HCEC 1CT (cell line): ENCODE measurements around the gene ZNF443.
"Not testable (repeated sequence)": the region's sequence is repeated elsewhere in the genome, so short reads cannot be mapped to it uniquely, and the experiment has no call there.

Experiments used
- DNase-seq: peaks from one replicate; pipeline ENCODE4 v3.0.0-alpha.2; 2017

The ZNF443 gene

DNA sequence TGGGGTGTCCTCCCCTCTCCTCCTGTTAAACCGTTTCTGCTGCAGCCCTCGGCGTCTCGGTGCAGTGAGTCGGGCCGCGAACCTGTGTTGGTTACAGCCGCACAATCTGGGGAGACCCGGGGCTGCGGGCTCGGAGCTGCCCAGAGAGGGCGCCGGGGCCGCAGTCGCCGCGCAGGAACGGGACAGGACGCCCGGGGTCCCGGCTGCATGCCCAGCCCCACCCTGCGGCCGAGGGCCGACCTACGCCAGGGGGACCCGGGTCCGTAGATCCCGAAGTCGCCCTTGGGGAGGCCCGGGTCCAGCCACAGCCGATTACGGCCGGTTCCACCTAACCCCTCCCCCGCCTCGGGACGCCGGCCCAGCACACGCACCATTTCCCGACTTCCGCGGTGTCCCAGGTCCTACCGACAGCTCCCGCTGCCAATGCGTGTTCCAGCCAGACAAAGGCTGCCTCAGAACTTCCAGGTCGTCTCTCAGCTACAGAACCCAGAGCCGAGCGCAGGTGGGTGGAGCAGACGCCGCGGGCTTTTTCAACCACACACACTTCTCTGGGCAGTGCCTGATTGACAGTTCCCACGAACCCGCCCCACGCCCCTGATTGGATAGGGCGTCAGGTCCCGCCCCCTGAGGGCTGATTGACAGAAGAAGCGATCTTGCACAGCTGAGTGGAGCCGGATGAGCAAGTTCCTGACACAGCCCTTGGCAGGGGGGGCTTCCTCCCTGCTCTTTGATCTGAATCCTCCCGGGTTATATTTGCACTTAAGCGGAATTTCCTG is at the start of gene ZNF443:
TSS of gene ZNF443 (minus strand) at position 481 of the 776 bp plus-strand sequence. CDS start at position 374, 107 bp downstream.
- peak; percentile 97 for DNase-seq

DNA sequence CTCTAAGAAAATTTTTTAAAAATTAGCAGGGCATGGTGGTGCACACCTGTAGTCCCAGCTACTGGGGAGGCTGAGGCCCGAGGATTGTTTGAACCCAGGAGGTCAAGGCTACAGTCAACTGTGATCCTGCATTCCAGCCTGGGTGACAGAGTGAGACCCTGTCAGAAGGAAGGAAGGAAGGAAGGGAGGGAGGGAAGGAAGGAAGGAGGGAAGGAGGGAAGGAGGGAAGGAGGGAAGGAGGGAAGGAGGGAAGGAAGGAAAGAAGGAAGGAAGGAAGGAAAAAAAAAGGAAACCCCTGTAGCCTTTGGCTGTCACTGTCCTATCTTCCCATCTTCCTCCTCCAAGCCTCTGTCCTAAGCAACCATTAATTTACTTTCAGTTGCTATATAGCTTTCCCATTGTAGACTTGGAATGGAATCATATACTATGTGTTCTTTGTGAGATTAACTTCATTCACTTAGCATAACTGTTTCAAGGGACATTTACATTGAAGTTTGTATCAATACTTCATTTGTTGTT is 45.5 kb upstream of the ZNF443 start:
- DNase-seq: not testable (repeated sequence)

DNA sequence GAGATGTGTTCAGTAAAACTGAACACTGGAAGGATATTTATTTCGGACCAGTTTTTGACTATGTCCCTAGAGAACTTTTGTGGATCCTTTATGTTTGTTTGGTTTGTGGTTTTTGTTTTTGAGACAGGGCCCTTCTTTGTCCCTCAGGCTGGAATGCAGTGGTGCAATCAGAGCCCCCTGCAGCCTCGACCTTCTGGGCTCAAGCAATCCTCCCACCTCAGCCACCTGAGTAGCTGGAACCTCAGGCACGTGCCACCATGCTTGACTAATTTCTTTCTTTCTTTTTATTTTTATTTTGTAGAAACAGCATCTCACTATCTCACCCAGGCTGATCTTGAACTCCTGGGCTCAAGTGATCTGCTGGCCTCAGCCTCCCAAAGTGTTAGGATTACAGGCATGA is 44.8 kb upstream of the ZNF443 start:
- no peak for DNase-seq

DNA sequence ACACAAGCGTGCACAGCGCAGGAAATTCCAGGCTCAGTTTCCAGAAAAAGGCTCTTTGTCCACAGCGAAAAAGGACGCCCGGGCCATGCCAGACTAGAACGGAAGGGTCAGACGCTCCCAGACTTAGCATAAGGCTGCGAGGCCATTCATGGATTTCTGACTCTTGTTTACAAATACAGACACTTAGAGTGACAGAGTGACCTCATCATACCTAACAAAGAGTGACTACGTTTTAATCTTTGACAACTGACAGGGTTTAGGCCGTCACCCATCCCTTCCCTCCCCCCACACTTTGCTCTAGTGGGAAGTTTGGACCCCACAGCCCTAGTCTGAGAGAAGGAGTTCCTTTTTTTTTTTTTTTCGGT is 44.2 kb upstream of the ZNF443 start:
- DNase-seq: no peak

DNA sequence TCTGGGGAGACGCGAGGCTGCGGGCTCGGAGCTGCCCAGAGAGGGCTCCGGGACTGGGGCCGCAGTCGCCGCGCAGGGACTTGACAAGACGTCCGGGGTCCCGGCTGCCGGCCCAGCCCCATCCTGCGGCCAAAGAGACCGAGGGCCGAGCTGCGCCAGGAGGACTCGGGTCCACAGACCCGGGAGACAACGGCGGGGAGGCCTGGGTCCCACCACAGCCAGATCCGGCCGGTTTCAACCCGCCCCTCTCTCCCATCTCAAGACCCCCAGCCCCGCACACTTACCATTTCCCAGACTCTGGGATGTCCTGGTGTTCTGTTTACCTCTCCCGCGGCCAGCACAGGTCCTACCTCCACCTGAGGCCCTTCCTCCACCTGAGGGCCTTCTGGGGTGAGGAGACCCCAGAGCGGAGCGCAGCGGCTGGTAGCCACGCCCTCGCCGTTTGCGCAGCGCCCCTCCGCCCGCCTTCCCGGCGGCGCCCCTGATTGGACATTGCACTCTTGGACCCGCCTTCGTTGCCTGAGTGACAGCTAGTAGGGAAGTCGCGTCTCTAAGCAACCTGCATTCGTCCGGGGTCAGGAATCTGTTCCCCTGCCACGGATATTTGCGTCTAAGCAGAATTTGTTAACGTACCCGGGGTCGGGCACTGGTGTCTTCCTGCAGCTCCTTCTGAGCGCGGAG is 43.7 kb upstream of the ZNF443 start, which contains the start of gene ZNF709:
TSS of gene ZNF709 (minus strand) at position 446 of the 681 bp plus-strand sequence. CDS start at position 287, 159 bp downstream.
- DNase-seq: peak; percentile 32

DNA sequence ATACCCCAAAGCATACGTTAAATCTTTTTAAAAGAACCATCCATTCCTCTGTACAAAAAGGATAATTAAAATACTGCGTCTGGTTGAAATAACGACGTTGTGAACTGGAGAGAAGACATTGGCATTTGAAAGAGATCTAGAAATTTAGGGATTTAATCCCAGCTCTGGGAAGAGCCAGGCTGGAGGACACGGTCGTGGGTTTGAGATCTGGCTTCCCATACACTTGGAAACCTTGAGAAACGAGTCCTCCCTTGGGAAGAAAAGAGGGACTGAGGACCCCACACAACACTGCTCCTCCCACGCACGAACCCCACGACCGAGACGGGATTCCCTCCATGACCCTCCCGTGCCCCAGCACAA is 43.2 kb upstream of the ZNF443 start:
- no peak for DNase-seq

DNA sequence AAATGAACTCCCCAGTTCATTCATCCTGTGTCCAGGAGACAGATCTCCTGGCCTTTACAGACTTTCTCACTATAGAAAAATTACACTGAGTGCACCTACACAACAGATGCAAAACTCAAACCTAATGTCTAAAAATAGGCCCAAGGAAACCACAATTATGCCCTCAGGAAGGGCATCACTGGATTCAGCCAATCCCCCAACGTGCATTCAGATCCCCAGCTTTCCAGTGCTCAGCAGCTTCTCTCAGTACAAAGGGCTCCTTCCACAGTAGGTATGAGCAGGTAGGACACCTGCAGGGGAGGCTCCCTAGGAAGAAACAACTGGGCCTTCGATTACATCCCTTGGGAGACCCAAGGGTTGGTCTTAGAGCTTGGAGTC is 41.7 kb upstream of the ZNF443 start:
- no peak for DNase-seq

DNA sequence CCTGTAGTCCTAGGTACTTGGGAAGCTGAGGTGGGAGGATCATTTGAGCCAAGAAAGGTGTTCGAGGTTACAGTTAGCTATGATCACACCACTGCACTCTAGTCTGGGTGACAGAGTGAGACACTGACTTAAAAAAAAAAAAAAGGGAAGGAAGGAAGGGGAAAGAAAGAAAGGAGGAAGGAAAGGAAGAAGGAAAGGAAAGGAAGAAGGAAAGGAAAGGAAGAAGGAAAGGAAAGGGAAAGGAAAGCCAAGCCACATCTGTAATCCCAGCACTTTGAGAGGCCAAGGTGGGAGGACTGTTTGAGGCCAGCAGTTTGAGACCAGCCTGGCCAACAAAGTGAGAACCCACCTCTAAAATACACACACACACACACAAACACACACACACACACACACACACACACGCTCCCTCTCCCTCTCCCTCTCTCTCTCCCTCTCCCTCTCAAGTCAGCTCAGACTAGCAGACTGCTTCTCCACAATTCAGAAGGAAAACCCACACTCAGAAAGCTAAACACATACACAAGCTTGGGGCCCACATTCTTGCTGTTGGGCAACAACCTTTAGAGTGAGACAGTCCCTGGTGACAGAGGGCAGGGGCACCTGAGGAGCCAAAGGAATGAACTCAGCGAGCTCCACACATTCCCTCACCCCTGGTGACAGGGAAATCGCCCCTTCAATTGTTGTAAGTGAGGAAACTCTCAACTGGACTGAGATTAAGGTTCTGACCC is 41.1 kb upstream of the ZNF443 start:
- DNase-seq: no peak

DNA sequence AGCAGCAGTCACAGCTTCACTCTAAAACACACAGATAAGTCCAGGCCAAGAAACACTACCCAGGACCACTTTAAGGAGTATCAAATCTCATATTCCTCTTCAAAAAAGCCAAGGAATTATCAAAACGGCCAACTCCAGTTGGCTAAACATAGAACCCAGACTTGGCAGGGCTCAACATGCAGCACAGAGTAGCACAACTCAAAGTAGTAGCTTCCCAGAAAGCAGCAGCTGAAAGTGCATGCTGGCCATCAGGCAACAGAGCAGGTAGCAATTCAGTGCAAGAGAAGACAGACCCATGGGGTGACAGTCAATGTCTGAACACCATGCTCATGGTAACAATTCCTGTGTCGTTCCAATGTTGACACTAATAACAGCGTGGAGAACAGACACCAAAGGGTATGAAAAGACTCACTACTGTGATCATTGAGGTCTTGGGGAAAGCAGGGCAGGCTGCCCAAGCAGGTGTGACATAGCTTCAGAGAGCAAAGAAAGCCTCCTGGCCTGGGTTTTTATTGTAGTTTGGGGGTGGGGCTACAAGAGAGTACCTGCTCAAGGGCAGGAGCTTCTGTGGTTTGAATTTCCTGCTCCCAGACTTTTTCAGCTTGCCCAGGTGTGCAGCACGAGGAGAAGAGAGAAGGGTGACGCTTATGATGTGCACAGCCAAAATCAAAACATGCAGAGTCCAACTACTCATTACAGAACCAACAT is 37.6 kb upstream of the ZNF443 start:
- DNase-seq: no peak

DNA sequence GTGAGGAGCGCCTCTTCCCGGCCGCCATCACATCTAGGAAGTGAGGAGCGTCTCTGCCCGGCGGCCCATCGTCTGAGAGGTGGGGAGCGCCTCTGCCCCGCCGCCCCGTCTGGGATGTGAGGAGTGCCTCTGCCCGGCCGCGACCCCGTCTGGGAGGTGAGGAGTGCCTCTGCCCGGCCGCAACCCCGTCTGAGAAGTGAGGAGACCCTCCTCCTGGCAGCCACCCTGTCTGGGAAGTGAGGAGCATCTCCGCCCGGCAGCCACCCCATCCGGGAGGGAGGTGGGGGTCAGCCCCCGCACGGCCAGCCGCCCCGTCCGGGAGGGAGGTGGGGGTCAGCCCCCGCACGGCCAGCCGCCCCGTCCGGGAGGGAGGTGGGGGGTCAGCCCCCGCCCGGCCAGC is 26.8 kb upstream of the ZNF443 start:
- DNase-seq: not testable (repeated sequence)

DNA sequence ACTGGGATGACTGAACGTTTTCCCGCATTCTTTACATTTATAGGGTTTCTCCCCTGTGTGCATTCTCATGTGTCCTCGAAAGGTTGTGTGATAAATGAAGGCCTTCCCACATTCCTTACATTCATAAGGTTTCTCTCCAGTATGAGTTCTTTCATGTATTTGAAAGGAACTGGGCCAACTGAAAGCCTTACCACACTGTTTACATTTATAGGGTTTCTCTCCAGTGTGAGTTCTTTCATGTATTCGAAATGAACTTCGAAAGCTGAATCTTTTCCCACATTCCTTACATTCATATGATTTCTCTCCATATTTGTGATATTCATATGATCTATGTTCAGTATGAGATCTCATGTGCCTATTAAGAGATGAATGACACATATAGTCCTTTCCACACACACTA is 24.4 kb upstream of the ZNF443 start:
- DNase-seq: no peak

DNA sequence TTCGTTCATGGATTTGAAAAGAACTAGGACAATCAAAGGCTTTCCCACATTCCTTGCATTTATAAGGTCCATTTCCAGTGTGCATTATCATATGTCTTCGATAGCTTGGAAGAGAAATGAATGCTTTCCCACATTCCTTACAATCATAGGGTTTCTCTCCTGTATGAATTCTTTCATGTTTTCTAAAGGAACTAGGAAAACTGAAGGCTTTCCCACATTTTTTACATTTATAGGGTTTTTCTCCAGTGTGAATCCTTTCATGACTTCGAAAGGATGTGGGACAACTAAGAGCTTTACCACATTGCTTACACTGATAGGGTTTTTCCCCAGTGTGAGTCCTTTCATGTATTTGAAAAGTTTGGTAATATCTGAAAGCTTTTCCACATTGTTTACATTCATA is 23.9 kb upstream of the ZNF443 start:
- DNase-seq: no peak

DNA sequence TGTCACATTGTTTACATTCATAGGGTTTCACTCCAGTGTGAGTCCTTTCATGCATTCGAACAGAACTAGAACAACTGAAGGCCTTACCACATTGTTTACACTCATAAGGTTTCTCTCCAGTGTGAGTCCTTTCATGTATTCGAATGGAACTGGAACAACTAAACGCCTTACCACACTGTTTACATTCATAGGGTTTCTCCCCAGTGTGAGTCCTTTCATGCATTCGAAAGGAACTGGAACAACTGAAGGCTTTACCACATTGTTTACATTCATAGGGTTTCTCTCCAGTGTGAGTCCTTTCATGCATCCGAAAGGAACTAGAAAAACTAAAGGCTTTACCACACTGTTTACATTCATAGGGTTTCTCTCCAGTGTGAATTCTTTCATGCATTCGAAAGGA is 23.3 kb upstream of the ZNF443 start:
- DNase-seq: not testable (repeated sequence)

DNA sequence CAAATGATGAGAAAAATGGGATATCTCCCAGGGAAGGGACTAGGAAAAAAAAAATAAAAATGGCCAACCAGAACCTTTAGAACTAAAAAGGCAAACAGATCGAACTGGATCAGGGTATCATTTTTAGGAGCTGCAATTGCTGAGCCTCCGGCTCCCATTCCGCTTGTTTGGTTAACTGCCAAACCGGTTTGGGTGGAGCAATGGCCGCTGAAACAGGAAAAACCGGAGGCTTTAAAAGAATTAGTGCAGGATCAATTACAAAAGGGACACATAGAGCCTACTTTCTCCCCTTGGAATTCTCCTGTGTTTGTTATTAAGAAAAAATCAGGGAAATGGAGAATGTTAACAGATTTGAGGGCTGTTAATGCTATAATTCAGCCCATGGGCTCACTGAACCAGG is 12.7 kb upstream of the ZNF443 start:
- DNase-seq: no peak

DNA sequence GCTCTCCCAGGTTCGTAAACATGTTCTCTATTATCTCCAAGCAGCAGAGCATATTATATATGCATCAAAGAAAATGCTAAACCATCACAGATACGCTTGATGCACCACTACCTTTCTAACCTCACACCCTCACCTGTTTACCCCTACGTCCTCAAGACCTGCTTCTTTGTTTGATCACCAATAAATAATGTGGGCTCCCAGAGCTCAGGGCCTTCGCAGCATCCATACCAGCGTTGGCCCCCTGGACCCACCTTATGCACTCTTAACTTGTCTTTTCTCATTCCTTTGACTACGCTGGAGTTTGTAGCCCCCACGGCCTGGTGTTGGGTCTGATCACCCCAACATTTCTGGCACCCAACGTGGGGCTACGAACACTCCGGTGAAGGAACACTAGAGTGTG is 10.0 kb upstream of the ZNF443 start:
- DNase-seq: no peak

DNA sequence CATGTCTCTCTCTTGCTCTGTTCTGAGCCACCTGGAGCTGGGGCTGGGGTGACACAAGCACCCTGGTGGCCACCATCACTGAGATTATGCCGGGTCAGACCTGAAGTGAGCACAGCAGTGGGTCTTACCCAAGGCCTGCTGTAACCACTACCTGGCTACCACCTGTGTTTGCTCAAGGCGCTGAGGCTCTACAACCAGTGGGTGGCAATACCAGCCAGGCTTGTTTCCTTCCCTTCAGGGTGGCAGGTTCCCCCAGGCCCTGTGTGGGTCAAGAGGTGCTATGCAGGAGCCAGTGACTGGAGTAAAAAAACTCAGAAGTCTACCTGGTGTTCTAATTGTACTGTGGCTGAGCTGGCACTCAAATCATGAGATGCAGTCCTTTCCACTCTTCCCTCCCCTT is 8.0 kb upstream of the ZNF443 start:
- DNase-seq: no peak

DNA sequence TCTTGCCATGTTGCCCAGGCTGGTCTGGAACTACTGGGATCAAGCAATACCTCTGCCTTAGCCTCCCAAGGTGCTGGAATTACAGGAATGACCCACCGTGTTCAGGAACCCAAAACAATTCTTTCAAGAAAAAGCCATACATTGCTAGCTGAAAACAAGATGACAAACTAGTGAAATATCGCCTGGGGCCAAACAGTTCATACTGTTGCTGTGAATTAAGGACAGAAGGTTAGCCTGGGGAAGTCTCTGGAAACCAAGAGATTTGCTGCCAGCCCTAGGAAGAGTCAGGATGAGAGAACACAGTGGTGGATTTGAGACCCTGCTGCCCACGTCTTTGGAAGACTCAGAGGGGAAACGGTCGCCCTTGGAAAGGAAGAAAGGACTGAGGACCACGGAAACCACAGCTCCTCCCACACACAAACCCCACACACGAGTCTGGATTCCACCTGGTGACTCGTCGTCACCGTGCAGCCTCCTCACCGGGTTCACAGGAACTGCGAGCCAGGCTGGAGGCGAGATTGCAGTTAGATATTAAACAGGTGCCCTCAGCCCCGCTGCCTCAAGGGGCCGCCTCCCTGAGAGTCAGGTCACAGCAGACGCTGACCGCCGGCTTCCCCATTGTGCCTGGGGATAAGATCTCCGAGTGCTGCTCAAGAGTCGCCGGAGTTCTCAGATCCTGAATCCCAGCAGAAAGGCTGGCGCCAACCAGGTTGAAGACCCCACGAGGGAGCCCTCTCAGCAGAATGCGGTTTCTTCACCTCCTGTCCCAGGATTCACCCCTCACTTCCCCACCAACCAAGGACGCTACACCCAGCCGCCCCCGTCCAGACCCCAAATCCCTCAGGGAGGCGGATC is 908 bp downstream of the ZNF443 start:
- not testable (repeated sequence) for DNase-seq

DNA sequence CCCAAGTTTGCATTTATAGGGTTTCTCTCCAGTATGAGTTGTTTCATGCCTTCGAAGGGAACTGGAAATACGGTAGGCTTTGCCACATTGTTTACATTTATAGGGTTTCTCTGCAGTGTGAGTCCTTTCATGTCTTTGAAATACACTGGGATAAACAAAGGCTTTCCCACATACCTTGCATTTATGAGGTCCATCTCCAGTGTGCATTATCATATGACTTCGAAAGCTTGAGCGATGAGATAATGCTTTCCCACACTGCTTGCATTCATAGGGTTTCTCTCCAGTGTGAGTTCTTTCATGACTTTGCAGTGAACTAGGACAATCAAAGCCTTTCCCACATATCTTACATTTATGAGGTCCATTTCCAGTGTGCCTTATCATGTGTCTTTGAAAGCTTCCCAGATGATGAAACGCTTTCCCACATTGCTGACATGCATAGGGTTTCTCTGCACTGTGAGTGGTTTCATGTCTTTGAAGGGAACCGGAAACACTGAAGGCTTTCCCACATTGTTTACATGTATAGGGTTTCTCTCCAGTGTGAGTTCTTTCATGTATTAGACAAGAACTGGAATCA is 10.0 kb downstream of the ZNF443 start:
- not testable (repeated sequence) for DNase-seq

DNA sequence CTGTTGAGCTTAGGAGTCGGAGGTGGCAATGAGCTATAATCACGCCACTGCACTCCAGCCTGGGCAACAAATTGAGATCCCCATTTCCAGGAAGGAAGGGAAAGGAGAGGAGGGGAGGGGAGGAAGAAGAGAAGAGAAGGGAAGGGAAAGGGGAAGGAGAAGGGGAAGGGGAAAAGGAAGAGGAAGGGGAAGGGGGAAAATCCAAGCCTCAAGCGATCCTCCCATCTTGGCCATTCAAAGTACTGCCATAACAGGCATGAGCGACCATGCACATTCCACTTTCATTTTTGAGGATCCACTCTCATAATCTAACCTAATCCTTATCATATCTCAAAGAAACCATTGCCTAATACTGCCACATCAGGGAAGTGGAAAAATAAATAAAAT is 14.9 kb downstream of the ZNF443 start:
- no peak for DNase-seq

DNA sequence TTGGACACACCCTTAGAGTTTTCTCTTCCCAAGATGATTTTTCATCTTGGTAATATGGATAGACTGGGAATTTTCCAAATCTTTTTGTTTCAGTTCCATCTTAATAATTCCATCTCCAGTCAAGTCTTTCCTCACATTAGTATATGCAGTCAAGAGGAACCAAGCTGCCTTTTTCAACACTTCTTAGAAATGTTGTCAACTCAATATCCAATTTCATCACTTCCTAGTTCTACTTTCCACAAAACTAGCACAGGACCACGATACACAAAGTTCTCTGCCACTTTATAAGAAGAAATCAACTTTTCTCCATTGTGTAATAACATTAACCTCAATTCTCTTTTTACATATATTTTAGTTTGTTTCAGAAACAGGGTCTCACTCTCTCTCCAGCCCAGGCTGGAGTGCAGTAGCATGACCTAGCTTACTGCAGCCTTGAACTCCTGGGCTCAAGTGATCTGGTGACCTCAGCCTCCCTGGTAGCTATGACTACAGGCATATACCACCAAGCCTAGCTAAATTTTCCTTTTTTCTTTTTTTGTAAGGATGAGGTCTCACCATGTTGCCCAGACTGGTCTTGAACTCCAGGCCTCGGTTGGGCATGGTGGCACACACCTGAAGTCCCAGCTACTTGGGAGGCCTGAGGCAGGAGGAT is 15.5 kb downstream of the ZNF443 start:
- DNase-seq: no peak

DNA sequence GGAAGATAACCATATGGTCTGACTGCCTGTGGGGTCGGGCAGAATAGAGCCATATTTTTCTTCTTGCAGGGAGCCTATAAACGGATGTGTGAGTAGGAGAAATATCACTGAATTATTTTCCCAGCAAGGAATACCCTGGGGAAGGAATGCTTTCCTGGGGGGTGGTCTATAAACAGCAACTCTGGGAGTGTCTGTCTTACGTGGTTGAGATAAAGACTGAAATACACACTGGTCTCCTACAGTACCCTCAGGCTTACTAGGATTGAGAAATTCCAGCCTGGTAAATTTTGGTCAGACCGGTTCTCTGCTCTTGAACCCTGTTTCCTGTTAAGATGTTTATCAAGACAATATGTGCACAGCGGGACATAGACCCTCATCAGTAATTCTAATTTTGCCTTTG is 23.5 kb downstream of the ZNF443 start:
- DNase-seq: not testable (repeated sequence)
